NCI-H446 treated with DMSO at 0.1 percent for 48 hours (cell line): Measurements from ENCODE around the gene DMRT3.
"Not testable (repeated sequence)": the region's sequence is repeated elsewhere in the genome, so short reads cannot be mapped to it uniquely, and the experiment has no call there.

ENCODE experiments used
- DNase-seq: peaks from one replicate; lab custom pipeline; 2025; lab: John Stamatoyannopoulos, UW

Gene DMRT3

DNA sequence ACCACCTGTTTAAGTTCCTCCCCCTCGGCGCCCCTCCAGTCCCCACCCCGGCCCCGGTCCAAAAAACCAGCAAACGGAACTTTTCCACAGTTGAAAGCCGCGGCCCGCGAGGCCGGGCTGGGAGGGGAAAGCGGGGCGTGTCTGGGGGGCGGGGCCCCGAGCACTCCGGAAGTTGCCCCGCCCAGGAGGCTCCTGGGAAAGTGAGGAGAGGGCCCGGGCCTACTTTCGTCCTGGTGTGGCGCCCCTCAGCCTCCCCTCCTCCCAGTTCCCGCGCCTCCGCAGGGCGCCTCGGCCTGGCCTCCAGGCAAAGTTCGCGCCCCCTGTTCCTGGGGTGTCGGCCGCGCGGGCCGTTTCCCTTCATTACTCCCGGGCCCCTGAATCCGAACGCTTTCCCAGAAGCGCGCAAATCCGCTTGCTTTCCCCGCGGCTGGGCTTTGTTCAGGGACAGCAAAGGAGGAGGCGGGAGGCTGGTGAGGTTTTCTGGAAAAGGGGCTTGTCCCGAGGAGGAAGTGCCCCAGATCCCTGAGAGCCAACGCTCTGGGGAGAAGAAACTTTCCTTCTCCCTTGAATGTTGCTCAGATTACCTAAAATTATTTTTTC lies 4.5 kb upstream of the DMRT3 start:
- DNase-seq = no peak

DNA sequence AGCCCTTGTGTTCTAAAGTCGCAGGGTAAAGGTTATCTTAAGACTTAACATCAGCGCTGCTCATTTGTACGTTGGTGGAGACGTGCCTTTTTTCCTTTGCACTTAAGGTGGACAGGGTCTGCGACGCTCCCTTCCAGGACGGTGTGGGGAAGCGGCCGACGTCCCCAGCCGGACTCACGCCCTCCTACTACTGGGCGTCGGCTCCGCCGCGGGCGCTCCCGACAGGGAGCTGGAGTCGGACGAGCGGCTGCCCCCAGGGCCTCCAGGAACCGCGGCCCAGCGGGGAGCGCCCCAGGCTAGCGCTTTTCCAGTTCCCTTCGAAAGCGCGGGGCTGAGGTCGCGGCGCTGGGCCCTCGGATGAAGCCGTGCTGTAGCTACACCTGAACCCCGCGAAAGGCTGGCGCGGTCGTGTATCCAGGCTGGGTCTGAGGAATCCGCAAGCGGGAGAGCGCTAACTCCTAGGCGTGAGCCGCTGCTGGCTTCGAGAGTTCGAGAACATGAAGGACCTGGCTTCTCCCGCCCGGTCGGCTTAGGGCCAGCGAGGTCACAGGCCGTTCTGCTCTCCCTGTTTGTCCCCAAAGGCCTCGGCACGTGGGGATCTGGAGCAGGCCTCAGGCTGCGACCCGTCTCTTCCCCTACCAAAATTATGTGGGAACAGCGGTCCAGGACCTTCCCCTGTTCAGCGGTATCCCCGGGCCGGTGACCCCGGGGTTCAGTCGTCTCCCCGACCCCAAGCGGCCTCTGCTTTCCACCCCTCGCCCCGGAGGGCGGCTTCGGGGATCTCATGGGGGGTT lies 3.8 kb upstream of the DMRT3 start:
- DNase-seq = no peak

DNA sequence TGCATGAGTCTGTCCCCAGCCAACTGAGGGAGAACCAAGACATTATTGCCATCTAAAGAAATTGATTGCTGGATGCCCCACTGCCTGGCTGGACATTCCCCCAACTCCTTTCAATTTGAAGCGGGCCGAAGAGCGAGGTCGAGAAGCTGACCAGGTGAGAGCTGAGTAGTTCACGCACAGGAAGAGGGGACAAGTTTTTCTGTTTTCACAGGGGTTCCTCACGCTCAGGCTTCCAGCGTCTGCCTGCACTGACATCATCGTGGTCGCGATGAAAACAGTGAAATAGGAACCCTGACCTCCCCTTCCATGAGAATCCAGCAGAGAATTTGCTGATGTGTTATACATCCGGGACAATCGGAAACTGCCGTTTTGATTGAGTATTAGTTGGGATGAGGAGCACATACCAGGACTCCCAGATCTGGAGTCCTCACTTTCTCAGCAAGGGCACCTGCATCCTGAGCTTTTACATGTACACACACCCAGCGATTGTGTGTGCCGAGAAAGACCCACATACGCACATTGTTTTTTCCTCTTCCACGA lies 3.1 kb upstream of the DMRT3 start:
- no peak for DNase-seq

DNA sequence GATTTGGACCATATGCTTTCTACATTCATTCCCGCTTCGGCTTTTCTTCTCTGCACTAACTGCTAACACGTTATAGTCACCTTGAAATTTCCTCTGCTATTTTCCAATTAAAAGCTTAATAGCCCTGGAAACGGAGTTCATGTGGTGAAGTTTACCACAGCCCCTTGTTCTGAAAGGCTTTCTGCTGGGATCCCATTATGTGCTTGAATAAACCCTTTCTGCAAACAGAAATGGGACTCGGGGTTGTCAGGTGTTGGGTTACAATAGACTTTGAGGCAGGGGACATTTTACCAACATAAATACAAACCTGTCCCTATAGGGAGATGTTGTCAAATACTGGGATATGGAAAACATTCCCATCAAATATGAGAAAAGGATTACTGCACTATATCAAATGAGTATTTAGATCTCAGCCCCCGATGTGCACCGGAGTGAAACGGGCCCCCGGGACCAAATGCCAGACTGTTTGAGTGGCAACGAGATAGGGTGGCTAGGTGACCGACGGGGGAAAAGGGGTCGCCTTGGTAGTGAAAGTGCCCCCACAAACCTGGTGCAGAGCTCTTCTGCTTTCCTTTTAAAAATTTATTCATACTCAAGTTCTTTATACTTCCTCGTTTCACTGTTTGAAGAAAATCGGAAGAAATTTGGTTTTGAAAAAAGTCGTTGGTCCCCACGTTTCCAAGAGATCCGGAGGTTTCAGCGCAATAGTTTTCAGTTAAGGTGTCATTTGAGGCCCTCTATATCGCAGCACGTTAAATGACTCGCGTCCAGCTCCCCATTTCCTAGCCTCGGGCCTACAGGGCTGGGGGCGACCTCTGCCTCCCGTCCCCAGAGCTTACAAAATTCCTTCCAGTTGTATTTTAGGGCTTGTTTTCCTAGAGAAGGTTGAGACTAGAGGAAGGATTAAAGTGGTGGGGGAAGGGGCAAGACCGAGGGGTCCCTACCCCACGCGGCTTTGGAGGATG lies 2.1 kb upstream of the DMRT3 start:
- DNase-seq = no peak

DNA sequence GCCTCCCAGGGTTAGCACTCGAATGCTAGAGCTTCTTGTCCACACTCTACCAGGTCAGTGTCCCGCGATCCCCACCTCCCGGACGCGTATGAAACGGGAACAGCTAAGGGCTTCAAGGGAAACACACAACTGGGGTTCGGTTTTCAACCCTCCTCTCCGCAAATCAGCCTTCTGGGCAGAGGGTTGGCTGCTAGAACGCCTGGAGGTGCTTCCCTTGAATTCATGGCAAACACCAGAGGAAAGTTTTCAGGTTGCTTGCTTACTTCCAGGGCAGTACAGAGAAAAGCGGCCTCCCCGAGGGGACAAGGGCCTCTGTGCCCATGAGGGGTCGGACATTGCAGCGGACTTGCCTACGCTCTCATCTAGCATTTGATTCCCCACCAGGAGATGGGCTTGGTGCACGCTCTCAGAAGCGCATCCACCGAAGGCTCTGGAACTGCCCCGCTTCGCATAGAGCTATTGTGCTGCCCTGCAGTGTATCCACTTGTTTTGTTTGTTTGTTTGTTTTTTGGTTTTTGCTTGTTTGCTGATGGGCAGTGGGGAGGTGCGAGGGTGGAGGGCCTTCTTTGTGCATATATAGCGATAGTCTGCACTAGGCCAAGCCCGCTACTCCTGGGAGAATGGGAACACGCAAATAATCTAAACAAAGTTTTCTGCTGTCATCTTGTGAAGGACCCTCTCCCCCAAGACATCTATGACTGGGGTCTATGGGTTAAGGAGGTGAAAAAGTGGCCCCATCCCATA lies 1.3 kb upstream of the DMRT3 start:
- DNase-seq = no peak

DNA sequence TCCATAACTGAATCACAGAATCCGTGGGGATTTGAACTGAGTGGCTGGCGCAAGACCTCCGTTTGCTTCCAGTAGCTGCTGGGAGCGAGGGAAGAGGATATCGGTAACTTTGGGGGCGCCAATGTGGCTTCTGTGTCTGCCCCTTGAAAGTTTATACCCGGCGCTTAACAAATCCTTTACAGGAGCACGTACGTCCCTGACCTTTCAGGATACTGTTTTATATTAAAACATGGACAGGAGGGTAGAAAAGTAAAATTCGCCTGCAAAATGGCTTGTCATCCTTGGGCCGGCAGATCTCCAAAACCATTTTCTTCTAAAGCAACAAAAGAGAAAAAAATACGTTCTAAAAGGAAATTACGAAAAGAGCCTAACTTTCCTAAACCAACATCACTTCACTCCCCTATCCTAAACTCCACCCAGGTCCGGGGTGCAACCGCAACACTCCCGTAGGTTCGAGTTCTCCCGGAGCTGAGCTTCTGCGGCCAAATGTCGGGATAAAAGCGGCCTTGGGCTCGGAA lies 656 bp upstream of the DMRT3 start:
- no peak for DNase-seq

DNA sequence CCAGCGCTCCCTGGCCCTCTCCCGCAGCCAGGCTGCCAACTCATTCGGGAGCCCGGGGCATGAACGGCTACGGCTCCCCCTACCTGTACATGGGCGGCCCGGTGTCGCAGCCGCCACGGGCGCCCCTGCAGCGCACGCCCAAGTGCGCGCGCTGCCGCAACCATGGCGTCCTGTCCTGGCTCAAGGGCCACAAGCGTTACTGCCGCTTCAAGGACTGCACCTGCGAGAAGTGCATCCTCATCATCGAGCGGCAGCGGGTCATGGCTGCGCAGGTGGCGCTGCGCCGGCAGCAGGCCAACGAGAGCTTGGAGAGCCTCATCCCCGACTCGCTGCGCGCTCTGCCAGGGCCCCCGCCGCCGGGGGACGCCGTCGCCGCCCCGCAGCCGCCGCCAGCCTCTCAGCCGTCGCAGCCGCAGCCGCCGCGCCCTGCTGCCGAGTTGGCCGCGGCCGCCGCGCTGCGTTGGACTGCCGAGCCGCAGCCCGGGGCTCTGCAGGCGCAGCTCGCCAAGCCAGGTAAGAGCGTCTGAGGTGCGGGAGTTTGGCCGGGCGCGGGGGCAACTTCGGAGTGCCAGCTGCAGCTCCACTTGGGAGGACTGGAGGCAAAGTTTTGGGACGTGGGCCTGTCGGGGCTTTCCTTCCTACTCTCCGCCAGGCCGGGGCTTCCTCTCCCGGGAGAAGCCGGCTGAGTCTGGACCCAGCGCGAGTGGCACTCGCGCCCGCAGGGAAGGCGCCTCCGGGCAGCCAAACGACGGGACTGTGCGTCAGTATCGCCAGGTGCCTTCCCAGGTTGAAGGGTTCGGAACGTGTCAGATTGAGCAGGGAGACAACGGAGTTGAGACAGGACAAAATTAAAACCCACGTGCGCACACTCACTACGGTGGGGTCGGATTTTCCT lies 735 bp downstream of the DMRT3 start:
- DNase-seq = no peak

DNA sequence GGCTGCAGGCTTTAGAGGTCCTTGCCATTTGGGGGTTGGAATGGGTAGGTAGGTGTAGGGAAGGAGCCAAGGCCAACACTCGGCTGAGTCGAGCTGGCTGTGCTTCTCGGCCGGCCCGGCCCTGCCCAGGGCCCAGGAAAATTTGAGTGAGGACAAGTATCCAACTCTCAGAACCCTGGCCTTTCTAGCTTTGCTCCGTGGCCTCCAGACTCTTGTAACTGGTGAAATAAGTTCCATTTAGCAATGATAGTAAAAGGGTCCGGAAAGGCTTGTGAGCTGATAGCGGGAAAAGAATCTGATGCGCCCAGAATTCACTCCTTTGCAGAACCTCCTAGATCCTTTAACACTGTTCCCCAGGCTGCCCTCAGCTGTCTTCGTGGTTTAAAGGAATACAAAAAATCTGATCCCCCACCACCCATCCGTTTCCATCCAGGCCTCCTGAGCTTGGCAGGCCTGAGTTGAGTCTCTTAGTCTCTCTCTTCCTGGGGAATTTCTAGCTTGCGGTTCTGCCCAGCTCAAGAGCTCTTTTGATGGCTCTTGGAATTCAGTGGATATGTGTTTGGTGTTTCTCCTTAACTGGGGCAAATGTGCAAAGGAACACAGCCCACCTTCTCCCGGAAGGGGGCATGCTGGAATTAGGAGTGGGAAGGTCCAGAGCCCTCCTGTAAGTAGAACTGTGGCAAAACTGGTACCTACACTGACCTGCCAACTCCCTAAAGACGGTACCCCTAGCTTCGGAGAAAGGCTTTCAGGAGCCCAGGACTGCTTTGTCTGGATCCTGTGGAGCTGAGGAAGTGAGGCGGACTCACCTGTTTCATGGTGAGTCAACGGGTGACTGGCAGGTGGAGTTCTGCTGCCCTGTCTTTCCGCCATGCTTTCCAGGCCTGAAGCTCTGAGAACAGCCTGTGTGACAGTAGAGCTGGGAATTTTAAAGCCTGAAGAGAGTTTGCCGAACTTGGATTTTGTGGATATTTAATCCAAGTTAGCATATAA lies 1.7 kb downstream of the DMRT3 start:
- no peak for DNase-seq

DNA sequence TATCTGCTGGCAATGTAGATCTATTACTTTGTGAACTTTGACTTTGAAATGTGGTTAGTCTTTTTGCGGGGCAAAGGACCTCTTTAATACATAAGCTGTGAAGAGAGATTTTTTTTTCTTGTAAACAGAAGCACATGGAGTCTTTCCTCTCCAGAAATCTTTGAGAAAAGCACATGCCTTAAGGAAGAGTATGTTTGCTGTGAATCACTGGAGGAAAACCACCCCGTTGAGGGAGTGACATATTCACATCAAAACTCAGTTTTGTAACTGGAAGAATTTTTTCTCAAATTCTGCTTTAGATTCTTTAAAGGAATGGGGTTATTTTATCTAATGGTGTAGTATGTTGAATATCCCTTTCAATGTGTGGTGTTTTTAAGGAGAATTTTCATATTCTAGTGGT lies 3.5 kb downstream of the DMRT3 start:
- no peak for DNase-seq

DNA sequence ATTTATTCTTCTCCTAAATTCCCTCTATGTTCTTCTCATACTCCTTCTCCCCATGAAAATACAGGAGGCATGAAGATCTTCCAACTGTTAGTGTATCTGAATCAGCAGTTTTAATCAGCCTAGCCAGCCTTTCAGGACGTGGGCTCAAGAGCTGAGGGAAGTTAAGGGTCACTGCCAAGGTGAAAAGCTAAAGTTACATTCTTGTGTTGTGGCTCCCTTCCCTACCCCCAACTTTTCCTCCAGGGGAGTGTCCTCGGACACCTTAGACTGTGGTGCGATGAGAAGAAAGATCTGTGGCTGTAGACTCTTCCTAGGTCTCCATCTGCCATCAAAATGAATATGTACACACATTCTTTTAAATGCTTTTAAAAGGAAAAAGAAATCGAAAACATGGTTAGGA lies 4.2 kb downstream of the DMRT3 start:
- no peak for DNase-seq

DNA sequence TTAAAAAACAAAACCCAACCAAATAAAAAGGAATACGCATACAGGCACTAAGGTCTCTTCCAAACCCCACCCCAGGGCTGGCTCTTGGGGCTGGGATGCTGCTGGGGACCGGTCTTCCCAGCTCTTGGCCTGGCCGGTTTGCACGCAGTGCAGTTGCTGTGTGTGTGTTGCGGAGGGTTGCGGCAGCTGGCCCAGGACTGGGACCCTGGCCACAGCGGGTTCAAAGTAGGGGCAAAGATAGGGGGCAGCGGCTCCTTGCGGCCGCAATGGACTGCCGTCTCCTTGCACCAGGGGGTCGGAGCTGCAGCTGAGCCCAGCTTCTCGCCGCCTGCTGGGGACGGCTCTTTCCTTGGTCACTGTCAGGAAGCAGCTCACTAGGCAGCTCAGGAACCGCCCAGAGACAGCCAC lies 5.0 kb downstream of the DMRT3 start:
- DNase-seq = no peak

DNA sequence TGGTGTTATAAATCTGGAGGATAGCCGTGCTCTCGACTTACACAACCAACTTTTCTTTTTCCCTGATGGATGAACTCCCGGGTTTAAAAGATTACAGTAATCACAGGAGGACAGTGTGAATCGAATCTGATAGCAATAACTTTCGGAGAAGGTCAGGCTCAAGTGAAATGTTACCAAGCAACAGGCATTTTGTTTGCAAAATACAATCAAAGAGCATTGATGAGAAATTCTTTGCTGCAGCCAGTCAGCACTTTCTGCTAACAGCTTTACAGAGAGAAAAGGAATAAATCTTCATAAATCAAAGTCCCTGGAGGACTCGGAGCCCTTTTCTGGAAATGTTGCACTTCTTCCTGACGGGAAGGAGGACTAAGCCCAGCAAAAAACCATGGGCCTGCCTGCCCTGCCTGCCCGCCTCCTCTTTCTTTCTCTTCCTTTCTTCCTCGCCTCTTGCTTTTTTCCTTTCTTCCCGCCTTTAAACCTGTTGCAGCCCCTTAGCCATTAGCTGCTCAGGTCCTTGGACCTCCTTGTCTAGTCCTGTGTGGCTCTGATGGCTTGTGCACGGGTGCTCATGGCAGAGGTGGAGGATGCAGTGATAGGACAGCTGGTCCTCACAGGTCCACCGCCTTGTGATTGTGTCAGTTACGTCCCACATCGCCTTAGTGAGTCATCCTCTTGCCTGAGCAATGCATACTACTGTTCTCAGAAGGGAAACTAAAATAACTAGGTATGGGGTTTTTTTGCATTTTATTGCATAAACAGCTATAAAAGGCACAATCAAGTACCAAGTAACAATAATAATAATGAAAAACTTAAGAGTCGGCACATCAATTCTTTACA lies 6.2 kb downstream of the DMRT3 start:
- DNase-seq = no peak

DNA sequence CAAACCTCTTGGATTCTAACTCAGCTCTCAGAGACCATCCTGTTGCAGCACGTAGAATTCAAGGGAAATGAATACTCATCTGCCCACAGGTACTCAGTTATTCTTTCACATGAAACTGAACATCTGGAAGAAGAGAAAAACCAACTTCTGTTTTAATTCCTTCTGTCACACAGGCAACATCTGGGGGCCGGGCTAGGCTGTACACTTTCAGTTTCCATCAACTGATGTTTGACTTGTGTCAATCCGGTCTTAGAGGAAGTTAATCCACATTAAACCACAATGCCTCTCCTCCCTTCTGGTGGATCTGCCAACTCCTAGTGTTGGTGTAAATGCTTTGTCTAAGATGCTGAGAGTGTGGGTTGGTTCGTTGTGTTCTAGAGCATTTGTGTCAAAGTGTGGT lies 17.6 kb downstream of the DMRT3 start:
- no peak for DNase-seq

DNA sequence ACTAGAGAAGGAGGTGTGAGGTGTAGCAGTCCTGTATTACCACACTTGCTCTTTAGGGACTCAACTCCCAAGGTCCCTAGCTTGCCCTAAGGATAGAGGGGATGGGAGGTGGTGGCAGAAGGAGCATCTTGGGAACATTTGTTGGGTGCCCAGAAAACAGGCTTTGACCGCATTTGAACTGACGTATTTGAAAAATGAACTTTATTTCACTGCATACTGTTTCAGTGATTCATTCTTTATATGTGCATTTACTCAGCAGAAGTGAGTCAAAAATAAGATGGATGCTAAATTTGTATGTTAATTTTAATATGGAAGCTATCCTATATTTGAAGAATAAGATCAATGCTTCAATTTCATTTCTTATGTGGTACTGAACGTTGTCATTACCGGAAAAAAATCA lies 18.7 kb downstream of the DMRT3 start:
- no peak for DNase-seq

DNA sequence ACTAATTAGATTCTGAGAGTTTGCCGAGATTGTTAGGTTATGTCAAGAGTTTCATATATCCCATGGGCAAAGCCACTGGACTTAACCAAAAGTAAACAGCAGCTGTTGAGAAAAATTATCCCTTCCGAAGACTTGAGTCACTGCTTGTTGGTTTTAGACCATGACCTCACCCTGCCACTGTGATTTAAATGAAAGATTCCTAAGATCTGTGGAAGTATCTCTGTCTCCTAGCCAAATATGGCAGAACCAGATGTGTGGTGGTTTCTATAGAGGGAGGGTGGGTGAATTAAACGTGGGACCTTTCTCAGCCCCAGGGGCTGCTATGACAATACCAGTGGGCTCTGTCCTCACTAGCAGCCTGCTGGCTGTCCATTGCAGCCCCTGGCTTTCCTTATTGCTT lies 19.3 kb downstream of the DMRT3 start:
- no peak for DNase-seq

DNA sequence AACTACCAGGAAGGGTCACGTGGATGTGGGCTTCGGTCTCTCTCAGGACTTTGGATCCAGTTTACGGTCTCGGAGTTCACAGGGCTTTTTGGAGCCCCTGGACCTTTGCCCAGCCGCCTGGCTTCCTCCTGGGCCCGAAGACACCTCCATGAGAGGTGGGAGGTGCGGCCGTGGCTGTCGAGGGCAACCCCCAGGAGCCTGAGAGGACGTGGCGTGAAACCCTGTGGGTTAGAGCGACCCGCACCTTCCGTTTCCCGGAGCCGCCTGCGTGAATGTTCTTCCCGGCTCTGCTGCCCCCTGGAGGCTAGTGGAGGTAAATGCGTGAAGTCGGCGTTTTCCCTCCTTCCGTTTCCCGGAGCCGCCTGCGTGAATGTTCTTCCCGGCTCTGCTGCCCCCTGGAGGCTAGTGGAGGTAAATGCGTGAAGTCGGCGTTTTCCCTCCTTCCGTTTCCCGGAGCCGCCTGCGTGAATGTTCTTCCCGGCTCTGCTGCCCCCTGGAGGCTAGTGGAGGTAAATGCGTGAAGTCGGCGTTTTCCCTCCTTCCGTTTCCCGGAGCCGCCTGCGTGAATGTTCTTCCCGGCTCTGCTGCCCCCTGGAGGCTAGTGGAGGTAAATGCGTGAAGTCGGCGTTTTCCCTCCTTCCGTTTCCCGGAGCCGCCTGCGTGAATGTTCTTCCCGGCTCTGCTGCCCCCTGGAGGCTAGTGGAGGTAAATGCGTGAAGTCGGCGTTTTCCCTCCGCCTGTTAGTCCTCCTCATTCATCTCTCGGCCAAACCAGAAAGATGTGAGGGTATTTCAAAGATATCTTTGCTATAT lies 22.1 kb downstream of the DMRT3 start:
- DNase-seq = not testable (repeated sequence)

DNA sequence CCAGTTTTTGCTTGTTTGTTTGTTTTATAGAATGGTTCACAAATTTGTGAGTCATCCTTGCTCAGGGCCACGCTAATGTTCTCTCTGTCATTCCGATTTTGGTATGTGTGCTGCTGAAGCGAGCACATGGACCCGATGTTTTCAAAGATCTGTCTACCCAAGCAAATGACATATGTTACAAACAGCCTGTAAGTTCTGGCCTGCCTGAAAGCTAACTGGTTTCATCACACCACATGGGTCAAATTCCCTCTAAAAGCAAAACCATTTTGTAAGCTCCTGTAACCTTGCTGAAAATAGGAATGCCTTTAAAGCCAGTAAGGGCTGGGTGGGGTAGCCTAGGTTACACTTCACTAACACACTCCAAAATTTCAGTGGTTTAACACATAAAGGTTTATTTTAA lies 25.4 kb downstream of the DMRT3 start:
- no peak for DNase-seq
